K562 (cell line): ENCODE results near the gene PLAAT3. TPM values are rescaled to one million over a fixed set of nuclear protein-coding genes. Genes with fewer than 3 reads are reported as not detected.

Experiments used
- BMI1 ChIP-seq: fragments of 150-350 bp; IDR thresholded peaks from 2 replicates; pipeline ENCODE4 v1.6.1; 2014; ENCODE audit warnings: low read length
- CCNT2 ChIP-seq: IDR thresholded peaks from 2 replicates; pipeline ENCODE4 v1.6.1; 2011; ENCODE audit warnings: borderline replicate concordance, low read depth, mild to moderate bottlenecking, moderate library complexity, mixed read lengths, low read length; ENCODE audit not compliant: insufficient read length; ENCODE audit errors: extremely low read depth
- DIDO1 ChIP-seq: fragments of 450-650 bp; IDR thresholded peaks from 2 replicates; pipeline ENCODE4 v1.6.1; 2016; ENCODE audit warnings: low read depth, missing biosample characterization, missing genetic modification characterization
- HBP1 ChIP-seq: fragments of 450-650 bp; formaldehyde crosslinking; IDR thresholded peaks from 2 replicates; pipeline ENCODE4 v1.4.0; 2022; ENCODE audit warnings: missing genetic modification characterization
- KLF13 ChIP-seq: fragments of 450-650 bp; IDR thresholded peaks from 2 replicates; pipeline ENCODE4 v1.6.1; 2016; ENCODE audit warnings: missing genetic modification characterization, low read depth, mild to moderate bottlenecking, missing compliant biosample characterization, moderate library complexity, borderline replicate concordance
- NR2C2 ChIP-seq, 2 experiments: fragments of 200-800 bp in 1 of 2; sonication (Bioruptor generic) in 1 of 2; sonication (generic) in 1 of 2; formaldehyde crosslinking in 1 of 2; IDR thresholded peaks; 2 replicates each; pipeline versions ENCODE4 v1.6.1 to v1.8.0; 2016 to 2022; ENCODE audit warnings: mild to moderate bottlenecking in 1 of 2, missing compliant biosample characterization in 1 of 2, missing genetic modification characterization in 1 of 2, missing genetic modification reagents in 1 of 2
- PBX2 ChIP-seq, 2 experiments: IDR thresholded peaks in 1 of 2; conservative IDR thresholded peaks in 1 of 2; 2 replicates each; pipeline ENCODE4 v1.6.1; 2016; ENCODE audit warnings: low read depth in 2 of 2, mild to moderate bottlenecking in 1 of 2, missing compliant biosample characterization in 1 of 2, missing genetic modification characterization in 1 of 2, moderate library complexity in 1 of 2
- POLR2G ChIP-seq: fragments of 200-400 bp; formaldehyde crosslinking; IDR thresholded peaks from 2 replicates; pipeline ENCODE4 v1.6.1; 2017; ENCODE audit warnings: low read depth, mild to moderate bottlenecking, antibody characterized with exemption, low read length, moderate library complexity
- SLC30A9 ChIP-seq: fragments of 250-450 bp; sonication (Bioruptor Pico); IDR thresholded peaks from 2 replicates; pipeline ENCODE4 v1.8.0; 2022; ENCODE audit warnings: mild to moderate bottlenecking, moderate library complexity
- ZNF239 ChIP-seq: fragments of 250-450 bp; sonication (Bioruptor Pico); IDR thresholded peaks from 2 replicates; pipeline ENCODE4 v1.4.0; 2020; ENCODE audit warnings: mild to moderate bottlenecking
- ZNF395 ChIP-seq: fragments of 200-800 bp; sonication (Bioruptor generic); IDR thresholded peaks from 2 replicates; pipeline ENCODE4 v1.6.1; 2017; ENCODE audit warnings: missing genetic modification characterization, missing compliant biosample characterization
- ZNF609 ChIP-seq: sonication (generic); formaldehyde crosslinking; IDR thresholded peaks from 2 replicates; pipeline ENCODE4 v1.8.1; 2023; ENCODE audit warnings: missing genetic modification reagents, mild to moderate bottlenecking, borderline replicate concordance
- polyA plus RNA-seq, 8 experiments: library from polyadenylated mRNA; depleted of rRNA in 4 of 8; stranded (reverse) in 5 of 8; unstranded in 3 of 8; fragments of >200 nt; fragmentation: Nextera tagmentation in 2 of 8; fragmentation: Illumina TruSeq in 1 of 8; extraction: Ambion mirVana in 2 of 8; extraction: Trizol in 1 of 8; gene quantifications; 2 replicates each; pipeline versions ENCODE4 v1.2.1 to v1.2.3, GENCODE V29; 2011 to 2014; ENCODE audit warnings: inconsistent platforms in 1 of 8, missing spikeins in 1 of 8
- total RNA-seq, 7 experiments: library from RNA; depleted of rRNA in 6 of 7; stranded (reverse); fragments of >200 nt in 6 of 7; fragmentation: Illumina TruSeq in 2 of 7; extraction: Trizol in 2 of 7; gene quantifications; 2 replicates each; pipeline versions ENCODE4 v1.2.1 to v1.2.3, GENCODE V29; 2011 to 2021; ENCODE audit warnings: low replicate concordance in 1 of 7

The PLAAT3 gene
- total and polyA plus RNA-seq, 9 of the 15 experiments (the other 6 are each of a cell fraction or from before 2014, with no cell fraction given), result 0.80 to 2.7 (median 1.4) TPM

- TF ChIP-seq ZNF609 (CRISPR knock-in tag) (no peak), KLF13 (no peak), NR2C2 (CRISPR knock-in tag; IDR thresholded peaks at IDR 0.05) (no peak), NR2C2 (tag; IDR thresholded peaks at IDR 0.05) (peak; percentile 76), CCNT2 (peak; percentile 90), POLR2G (peak; percentile 74), HBP1 (no peak), DIDO1 (tag) (no peak), PBX2 (CRISPR knock-in tag; IDR thresholded peaks at IDR 0.05; ENCODE audit: low read depth) (no peak), PBX2 (tag; conservative IDR thresholded peaks at IDR 0.05; ENCODE audit: low read depth) (no peak), ZNF239 (CRISPR knock-in tag) (no peak), SLC30A9 (no peak), ZNF395 (CRISPR knock-in tag) (0 out of 2 replicates have a peak, but pooled peaks have one; percentile 48), BMI1 (no peak)
Observed at GRCh38 chr11:63614136-63614671, at the start of gene PLAAT3 (continued).
